ENCODE results near the gene MYO1E.

DNA sequence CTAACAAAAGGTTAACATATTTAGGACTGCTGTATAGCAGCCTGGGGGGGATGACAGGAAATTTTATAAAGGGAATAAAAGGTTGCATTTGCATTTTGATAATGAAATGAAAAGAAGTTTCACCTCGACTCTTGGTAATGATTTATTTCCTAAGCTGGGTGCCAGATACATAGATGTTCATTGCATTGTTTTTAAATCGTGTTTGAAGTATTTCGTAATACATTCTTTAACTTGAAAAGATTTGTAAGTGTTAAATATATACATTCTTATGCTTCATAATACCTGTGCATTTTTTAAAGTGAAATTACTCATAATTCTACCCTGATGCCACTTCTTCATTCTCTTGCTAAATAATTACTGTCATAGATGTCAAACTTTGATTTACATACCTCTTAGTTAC lies 143.2 kb downstream of the MYO1E start:
- TF ChIP-seq, protein P1, sequence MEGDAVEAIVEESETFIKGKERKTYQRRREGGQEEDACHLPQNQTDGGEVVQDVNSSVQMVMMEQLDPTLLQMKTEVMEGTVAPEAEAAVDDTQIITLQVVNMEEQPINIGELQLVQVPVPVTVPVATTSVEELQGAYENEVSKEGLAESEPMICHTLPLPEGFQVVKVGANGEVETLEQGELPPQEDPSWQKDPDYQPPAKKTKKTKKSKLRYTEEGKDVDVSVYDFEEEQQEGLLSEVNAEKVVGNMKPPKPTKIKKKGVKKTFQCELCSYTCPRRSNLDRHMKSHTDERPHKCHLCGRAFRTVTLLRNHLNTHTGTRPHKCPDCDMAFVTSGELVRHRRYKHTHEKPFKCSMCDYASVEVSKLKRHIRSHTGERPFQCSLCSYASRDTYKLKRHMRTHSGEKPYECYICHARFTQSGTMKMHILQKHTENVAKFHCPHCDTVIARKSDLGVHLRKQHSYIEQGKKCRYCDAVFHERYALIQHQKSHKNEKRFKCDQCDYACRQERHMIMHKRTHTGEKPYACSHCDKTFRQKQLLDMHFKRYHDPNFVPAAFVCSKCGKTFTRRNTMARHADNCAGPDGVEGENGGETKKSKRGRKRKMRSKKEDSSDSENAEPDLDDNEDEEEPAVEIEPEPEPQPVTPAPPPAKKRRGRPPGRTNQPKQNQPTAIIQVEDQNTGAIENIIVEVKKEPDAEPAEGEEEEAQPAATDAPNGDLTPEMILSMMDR (IDR thresholded peaks at IDR 0.05 in 8 of 11, conservative IDR thresholded peaks at IDR 0.05 in 3 of 11) = no peak
- TF ChIP-seq POLR2AphosphoS5 (IDR thresholded peaks at IDR 0.05) (no peak), POLR2A (IDR thresholded peaks at IDR 0.05) (no peak)

Measured in spleen (tissue), 7 donors.